NCI-H1417 (cell line): ENCODE results near the gene LRRC72.
"Not testable (repeated sequence)": the region's sequence is repeated elsewhere in the genome, so short reads cannot be mapped to it uniquely, and the experiment has no call there.

ENCODE experiments used
- DNase-seq, 3 experiments: peaks; one replicate each; lab custom pipeline; 2025; lab: John Stamatoyannopoulos, UW

LRRC72 gene

DNA sequence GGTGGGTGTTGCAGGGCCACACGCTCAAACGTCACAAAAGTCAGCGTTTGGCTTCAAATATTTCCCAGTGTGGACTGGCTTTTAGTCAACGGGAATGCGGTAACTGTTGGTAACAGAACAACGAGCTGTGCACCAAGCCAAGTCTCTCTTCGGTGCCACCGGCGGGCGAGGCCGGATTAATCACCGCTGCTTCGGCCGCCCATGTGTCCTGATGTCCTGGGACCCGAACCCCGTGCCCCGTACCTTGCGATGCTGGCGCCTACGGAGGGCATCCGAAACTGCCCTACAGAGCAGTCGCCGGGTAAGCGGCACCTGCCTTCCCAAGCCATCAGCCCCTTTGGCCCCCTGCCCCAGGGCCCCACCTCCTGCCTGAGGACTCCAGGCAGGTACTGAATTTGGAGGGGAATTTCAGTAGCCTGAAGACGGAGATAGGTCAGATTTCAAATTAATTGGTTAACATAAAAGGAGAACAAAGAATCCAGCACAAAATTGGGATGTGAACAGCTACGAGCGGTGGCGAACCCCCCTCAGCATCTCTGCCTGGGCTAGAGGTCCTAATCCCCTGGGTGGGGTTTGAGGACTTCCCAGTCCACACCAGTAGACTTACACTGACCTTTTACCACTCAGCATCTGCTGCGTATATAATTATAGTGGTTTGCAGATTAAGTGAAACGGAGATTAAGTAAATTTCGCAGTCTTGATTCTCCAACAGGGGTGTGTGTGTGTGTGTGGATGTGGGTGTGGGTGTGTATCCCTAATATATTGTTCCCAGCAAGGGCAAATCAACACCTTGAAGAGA lies at the start of gene LRRC72:
LRRC72 (plus strand) TSS at position 84 of the 799 bp plus-strand sequence; CDS start at position 212, 128 bp downstream.
- DNase-seq, result no peak

GRCh38 chr7:16479161-16479560 lies 47.5 kb upstream of the LRRC72 start:
- DNase-seq, result no peak

GRCh38 chr7:16479591-16479990 lies 47.0 kb upstream of the LRRC72 start:
- peak in 1 of 3 experiments; percentile 30 for DNase-seq

GRCh38 chr7:16484453-16485158 lies 42.0 kb upstream of the LRRC72 start:
- DNase-seq, result no peak

GRCh38 chr7:16491148-16491547 lies 35.5 kb upstream of the LRRC72 start:
- no peak for DNase-seq

GRCh38 chr7:16492513-16493062 lies 34.0 kb upstream of the LRRC72 start:
- no peak for DNase-seq

- DNase-seq, result no peak
These were observed 33.4 kb upstream of the LRRC72 start for GRCh38 chr7:16493266-16493665.

- DNase-seq, result no peak
These were observed 32.1 kb upstream of the LRRC72 start for GRCh38 chr7:16494551-16494950.

DNA sequence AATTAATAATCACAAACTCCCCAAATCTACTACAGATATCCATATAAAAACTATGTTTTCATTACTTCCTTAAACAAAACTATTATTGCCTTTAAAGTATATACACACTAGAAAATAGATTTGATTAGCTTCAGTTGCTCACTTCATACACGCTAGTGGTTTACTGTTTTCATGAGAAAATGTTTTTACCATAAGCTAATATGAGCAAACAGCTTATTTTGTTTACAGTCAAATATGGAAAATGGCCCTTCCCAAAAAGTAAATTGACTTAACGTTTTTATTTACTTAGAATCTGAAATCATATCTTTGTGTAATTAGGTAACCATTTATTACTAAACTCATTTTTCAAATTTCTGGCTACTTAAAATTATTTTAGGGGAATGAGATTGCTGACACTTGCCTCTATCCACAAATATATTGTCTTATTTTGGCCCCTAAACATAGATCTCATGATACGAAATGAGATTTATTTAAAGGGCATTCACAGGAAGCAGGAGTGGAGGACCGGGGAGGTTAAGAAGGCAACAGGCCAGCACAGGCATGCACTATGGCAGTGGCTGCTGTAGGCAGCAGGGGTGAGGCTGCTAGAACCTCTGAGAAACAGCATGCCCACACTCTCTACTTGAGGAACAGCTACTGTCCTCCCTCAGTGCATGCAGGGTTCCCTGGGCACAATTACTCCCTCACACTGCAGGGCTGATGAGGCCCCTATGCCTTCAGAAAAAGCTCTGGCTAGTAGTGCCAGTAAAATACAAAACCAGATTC lies 31.5 kb upstream of the LRRC72 start:
- peak in 1 of 3 experiments; percentile 8 for DNase-seq

DNA sequence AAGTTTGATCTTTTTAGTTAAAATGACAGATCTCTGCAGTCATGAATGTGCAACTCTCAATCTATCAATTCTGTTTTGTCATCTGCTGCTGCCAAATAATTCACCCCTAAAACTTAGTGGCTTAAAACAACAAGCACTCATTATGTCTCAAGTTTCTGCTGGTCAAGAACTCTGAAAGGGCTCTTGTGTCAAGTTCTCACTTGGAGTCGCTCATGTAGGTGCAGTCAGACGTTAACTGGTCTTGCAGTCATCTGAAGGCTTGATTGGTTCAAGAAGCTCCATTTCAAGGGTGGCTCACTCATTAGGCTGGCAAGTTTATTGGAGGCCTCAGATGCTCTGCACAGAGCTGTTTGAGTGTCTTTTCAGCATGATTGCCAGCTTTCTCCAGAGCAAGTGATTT lies 28.5 kb upstream of the LRRC72 start:
- DNase-seq, result no peak

DNA sequence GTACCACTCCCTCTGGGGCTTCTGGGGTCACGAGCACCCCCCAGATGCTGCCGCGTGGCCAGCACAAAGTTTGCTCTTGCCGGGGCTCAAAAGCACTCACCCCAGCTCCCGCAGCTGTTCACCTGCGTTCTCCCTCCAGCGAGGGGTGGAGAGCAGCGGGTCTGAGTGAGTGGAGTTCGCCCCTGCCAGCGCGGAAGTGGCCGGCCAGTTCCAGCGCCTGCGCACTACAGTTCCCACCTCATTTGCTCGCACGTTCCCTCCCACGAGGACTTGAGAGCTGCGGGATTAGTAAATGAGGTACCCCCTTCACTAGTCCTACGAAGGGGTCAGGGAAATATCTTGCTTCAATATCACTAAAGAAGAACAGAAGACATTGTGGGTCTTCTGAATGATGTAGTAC lies 24.3 kb upstream of the LRRC72 start:
- DNase-seq, result no peak

- no peak for DNase-seq
These were observed 22.6 kb upstream of the LRRC72 start for GRCh38 chr7:16504019-16504418.

GRCh38 chr7:16506422-16506821 lies 20.2 kb upstream of the LRRC72 start:
- DNase-seq, result not testable (repeated sequence)

DNA sequence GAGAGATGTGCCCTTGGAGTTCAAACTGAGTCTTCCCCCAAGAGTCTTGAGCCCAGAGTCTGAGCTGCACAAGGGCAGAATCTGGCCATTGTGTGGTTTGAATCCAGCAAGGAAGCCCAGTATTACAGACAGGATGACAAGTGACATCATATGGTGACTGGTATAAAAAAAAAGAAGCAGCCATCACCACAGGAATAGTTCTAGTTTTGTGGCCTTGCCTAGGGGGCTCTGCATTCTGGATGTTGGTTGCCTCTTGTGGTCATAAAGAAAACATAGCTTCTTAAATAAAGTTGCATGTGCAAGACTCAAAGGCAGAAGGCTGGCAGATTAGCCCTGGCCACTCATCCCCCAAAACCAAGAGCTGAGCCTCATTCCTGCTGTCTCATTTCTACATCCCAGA lies 16.8 kb upstream of the LRRC72 start:
- no peak for DNase-seq

GRCh38 chr7:16511314-16511713 lies 15.3 kb upstream of the LRRC72 start:
- no peak for DNase-seq

- DNase-seq, result no peak
These were observed 14.5 kb upstream of the LRRC72 start for GRCh38 chr7:16512097-16512496.

- DNase-seq, result no peak
These were observed 12.4 kb upstream of the LRRC72 start for GRCh38 chr7:16514271-16514670.

DNA sequence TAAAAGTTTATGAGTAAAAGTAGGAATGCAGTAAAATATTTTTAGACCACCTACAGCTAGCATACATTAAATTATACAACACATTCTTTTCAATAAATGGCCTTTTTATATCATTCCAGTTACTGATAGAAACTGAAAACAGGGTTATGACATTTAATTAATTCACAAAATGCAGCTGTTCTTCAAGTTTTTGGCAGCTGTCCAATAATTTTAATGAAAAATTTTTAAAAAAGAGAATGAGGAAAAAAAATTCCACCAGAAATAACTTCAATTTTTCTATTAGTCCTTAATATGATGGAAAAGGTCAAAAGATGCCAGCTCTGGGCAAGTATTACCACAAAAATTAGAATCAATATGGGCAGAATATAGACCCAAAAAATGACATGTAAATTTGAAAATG lies 11.9 kb upstream of the LRRC72 start:
- no peak for DNase-seq

- DNase-seq, result no peak
These were observed 10.6 kb upstream of the LRRC72 start for GRCh38 chr7:16515785-16516685.

DNA sequence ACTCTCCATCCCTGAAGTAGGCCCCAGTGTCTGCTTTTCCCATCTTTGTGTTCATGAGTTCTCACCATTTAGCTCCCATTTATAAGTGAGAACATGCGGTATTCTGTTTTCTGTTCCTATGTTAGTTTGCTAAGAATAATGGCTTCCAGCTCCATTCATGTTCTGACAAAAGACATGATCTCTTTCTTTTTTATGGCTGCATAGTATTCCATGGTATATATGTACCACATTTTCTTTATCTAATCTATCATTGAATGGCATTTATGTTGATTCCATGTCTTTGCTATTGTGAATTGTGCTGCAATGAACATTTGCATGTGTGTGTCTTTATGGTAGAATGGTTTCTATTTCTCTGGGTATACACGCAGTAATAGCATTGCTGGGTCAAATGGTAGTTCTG lies 6.6 kb upstream of the LRRC72 start:
- not testable (repeated sequence) for DNase-seq

DNA sequence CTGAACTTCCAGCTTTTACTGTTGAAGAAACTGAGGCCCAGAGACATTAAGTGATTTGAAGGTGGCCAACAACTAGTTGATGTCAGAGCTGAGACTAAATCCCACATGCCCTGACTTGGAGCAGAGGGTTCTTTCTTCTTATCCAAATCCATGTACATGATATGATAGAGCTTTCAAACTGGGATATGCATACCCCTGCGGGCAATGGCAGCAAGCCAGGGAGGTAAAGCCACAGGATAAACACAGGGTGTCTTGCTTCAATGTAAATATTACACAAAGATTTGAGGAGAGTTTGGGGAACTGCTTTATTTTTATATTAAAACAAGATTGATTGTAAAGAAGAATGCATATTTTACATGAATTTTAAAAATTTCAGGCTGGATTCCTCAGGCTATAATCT lies 2.3 kb upstream of the LRRC72 start:
- DNase-seq, result peak in 2 of 3 experiments; percentile 12 to 47
